Uterus (tissue), 3 donors: ENCODE results near the gene LOC128125822.
A peak's percentile ranks its signal among the peaks of the same experiment; 100 is the strongest.

Experiments used
- DNase-seq, 2 donors: peaks; one replicate each; pipeline ENCODE4 v3.0.0-alpha.2; 2019 to 2020
- H3K27ac ChIP-seq, 2 donors: fragments of 200-600 bp; sonication (generic); 1 replicate in 1 of 2; 2 replicates in 1 of 2; pipeline ENCODE4 v1.5.1; 2016 to 2018
- H3K27me3 ChIP-seq, 2 donors: fragments of 200-600 bp; sonication (generic); one replicate each; pipeline ENCODE4 v1.5.1; 2018 to 2019; ENCODE audit warnings: control low read depth in 1 of 2
- H3K36me3 ChIP-seq, 2 donors: fragments of 200-600 bp; sonication (generic); one replicate each; pipeline ENCODE4 v1.5.1; 2019; ENCODE audit warnings: control low read depth in 1 of 2
- H3K4me1 ChIP-seq, 2 donors: fragments of 200-600 bp; sonication (generic); one replicate each; pipeline ENCODE4 v1.5.1; 2018 to 2019; ENCODE audit warnings: control low read depth in 1 of 2
- H3K4me3 ChIP-seq, 2 donors: fragments of 200-600 bp; sonication (generic); 1 replicate in 1 of 2; 2 replicates in 1 of 2; pipeline ENCODE4 v1.5.1; 2018 to 2019; ENCODE audit warnings: mild to moderate bottlenecking in 1 of 2
- H3K9me3 ChIP-seq, 2 donors: fragments of 200-600 bp; sonication (generic); one replicate each; pipeline ENCODE4 v1.5.1; 2019; ENCODE audit warnings: control low read depth in 1 of 2
- POLR2A ChIP-seq, 2 donors: fragments of 450-650 bp; IDR thresholded peaks; one replicate each; pipeline ENCODE4 v1.6.1; 2016; ENCODE audit warnings: antibody characterized with exemption in 2 of 2, mild to moderate bottlenecking in 1 of 2, moderate library complexity in 1 of 2
- intact Hi-C: fragments of 100-400 bp; cut with DNase I; formaldehyde crosslinking; loops from one replicate; pipeline ENCODE4 v1.15.1; 2023; ENCODE audit warnings: low total_unique reads
- TF ChIP-seq, protein P1 (sequence below), 4 experiments: fragments of 200-600 bp in 2 of 4; fragments of 450-650 bp in 2 of 4; sonication (generic) in 2 of 4; IDR thresholded peaks; one replicate each; pipeline ENCODE4 v1.5.1; 2016 to 2019; ENCODE audit warnings: antibody characterized with exemption in 4 of 4, mild to moderate bottlenecking in 2 of 4, moderate library complexity in 1 of 4
- donor health status: DM: yes; HTN: yes; CAD: no.

LOC128125822 gene

DNA sequence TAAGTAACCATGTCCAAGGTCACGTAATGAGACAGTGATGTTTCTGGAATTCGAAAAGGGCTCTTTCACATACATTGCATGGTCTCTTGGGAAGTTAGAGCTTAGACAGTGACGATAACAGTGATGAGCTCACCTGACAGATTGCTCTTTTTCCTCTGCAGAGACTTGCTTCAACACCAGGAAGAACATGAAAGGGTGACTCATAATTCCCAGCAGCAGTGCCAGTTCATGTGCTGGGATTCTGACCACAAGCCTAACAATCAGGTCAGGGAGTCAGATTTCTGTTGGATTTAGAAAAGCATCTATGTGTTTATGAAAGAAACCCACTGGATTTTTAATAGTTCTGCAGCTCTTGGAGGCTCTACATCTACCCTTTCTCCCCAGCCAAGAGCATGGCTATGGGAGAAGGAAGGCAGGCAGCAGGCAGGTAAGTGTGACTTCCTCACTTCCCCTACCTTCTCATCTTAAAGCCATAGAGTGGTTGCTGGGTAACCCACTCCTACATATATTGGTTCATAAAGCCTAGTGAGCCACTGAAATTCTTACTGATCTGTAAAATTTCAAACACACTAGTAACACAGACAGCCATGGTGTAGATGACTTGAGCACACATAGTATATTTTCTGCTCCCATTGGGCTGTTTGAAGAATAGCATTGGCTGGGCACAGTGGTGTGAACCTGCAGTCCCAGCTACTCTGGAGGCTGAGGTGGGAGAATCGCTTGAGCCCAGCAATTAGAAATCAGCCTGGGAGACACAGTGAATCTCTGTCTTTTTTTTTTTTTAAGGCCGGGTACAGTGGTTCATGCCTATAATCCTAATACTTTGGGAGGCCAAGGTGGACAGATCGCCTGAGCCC, 44.4 kb upstream of the LOC128125822 start:
- Histone ChIP-seq H3K36me3 (no peaks in the 10 kb centered on the region), H3K9me3 (no peaks in the 10 kb centered on the region), H3K27me3 (no peaks in the 10 kb centered on the region), H3K27ac (peak overlapping the region in 1 of 2 donors; percentile 69), H3K4me1 (peaks cover 0 to 3% of the 10 kb centered on the region in 2 donors), H3K4me3 (no peak overlapping the region)
- no peak for TF ChIP-seq POLR2A (IDR thresholded peaks at IDR 0.05)
- TF ChIP-seq, protein P1, sequence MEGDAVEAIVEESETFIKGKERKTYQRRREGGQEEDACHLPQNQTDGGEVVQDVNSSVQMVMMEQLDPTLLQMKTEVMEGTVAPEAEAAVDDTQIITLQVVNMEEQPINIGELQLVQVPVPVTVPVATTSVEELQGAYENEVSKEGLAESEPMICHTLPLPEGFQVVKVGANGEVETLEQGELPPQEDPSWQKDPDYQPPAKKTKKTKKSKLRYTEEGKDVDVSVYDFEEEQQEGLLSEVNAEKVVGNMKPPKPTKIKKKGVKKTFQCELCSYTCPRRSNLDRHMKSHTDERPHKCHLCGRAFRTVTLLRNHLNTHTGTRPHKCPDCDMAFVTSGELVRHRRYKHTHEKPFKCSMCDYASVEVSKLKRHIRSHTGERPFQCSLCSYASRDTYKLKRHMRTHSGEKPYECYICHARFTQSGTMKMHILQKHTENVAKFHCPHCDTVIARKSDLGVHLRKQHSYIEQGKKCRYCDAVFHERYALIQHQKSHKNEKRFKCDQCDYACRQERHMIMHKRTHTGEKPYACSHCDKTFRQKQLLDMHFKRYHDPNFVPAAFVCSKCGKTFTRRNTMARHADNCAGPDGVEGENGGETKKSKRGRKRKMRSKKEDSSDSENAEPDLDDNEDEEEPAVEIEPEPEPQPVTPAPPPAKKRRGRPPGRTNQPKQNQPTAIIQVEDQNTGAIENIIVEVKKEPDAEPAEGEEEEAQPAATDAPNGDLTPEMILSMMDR (IDR thresholded peaks at IDR 0.05), result no peak
- intact Hi-C loops, result no loop called here
- peak; percentile 63 to 88 for DNase-seq

DNA sequence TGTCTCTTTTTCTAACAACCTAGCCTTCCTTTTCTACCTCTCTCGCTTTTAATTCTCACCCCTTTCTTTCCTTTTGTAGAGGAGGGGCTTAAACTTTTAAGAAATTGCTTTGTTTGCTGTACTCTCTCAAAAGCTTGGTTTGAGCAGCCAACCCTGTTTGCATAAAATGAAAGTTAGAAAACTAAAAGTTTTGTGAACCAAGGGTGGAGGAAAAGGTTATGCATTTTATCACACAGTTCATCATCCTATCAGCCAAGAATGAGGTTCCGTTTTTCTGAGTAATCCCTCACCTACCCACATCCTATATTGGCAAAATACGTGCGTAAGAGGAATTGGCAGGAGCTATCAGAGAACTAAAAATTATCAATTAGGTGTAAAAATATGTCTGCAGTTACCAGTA, 42.8 kb upstream of the LOC128125822 start:
- intact Hi-C loops, result no loop called here

DNA sequence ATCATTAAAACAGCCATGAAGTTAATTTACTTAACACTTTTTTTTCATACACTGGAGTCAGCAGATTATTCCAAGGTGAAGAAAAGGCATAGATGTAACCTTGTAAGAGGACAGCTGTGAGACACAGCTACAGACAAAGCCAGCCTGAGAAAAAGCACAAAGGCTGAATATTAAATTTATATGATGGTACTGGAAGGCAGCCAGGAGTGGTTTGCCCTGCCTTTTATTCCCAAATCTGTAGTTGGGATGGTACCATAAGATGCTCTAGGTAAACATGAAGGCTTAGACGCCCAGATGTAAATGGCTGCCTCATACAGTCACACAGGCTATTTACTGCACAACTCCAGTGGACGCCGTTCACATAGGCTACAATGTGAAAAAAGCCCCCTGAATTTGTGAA, 42.1 kb upstream of the LOC128125822 start:
- intact Hi-C loops, result no loop called here
- Histone ChIP-seq H3K4me1 (peaks cover 0 to 3% of the 10 kb centered on the region in 2 donors), H3K27ac (no peak overlapping the region), H3K4me3 (no peak overlapping the region), H3K9me3 (no peaks in the 10 kb centered on the region), H3K36me3 (no peaks in the 10 kb centered on the region), H3K27me3 (no peaks in the 10 kb centered on the region)
- TF ChIP-seq, protein P1 (IDR thresholded peaks at IDR 0.05), result no peak
- no peak for TF ChIP-seq POLR2A (IDR thresholded peaks at IDR 0.05)
- no peak for DNase-seq

More for the DNA sequence above, 42.8 kb upstream of the LOC128125822 start:
- no peaks in the 10 kb centered on the region for H3K36me3 ChIP-seq
- peaks cover 0 to 3% of the 10 kb centered on the region in 2 donors for H3K4me1 ChIP-seq
- no peak for TF ChIP-seq POLR2A (IDR thresholded peaks at IDR 0.05)
- TF ChIP-seq, protein P1 (IDR thresholded peaks at IDR 0.05), result no peak
- H3K27me3 ChIP-seq, result no peaks in the 10 kb centered on the region
- no peak for DNase-seq
- H3K9me3 ChIP-seq, result no peaks in the 10 kb centered on the region
- H3K4me3 ChIP-seq, result no peak overlapping the region
- no peak overlapping the region for H3K27ac ChIP-seq

DNA sequence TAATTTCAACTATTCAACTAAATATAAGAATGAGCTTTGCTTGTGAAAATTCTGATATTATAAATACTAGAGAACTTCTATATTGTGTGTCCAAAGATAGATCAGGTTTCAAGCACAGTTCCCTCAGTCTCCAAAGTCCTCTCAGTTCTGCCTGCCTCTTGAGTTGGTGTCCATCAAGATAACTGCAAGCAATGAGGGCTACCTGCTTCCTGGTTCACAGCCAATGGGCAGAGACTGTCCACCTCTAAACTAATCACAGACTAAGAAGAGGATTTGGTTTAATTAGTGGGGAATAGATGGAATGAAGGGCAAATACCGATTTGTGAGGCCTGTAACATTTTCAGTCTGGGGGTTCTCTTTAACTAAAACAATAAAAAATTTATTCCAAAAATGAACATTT, 41.3 kb upstream of the LOC128125822 start:
- Histone ChIP-seq H3K27me3 (no peaks in the 10 kb centered on the region), H3K4me3 (no peak overlapping the region), H3K27ac (no peak overlapping the region), H3K9me3 (no peaks in the 10 kb centered on the region), H3K4me1 (peaks cover 0 to 3% of the 10 kb centered on the region in 2 donors), H3K36me3 (no peaks in the 10 kb centered on the region)
- no peak for DNase-seq
- intact Hi-C loops, result no loop called here
- TF ChIP-seq, protein P1 (IDR thresholded peaks at IDR 0.05), result no peak
- TF ChIP-seq POLR2A (IDR thresholded peaks at IDR 0.05), result no peak

DNA sequence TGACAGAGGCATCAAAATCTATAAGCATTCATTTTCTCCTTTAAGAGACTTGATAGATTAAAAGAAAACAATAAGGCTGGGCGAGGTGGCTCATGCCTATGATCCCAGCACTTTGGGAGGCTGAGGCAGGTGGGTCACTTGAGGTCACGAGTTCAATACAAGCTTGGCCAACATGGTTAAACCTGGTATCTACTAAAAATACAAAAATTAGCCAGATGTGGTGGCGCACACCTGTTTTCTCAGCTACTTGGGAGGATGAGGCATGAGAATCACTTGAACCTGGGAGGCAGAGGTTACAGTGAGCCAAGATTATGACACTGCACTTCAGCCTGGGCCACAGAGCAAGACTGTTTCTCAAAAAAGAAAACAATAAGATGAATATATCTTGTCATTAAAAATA, 39.3 kb upstream of the LOC128125822 start:
- no peaks in the 10 kb centered on the region for H3K9me3 ChIP-seq
- TF ChIP-seq POLR2A (IDR thresholded peaks at IDR 0.05), result no peak
- TF ChIP-seq, protein P1 (IDR thresholded peaks at IDR 0.05), result no peak
- no peaks in the 10 kb centered on the region for H3K27me3 ChIP-seq
- peaks cover 0 to 2% of the 10 kb centered on the region in 2 donors for H3K4me1 ChIP-seq
- intact Hi-C loops, result no loop called here
- no peak overlapping the region for H3K4me3 ChIP-seq
- H3K36me3 ChIP-seq, result no peaks in the 10 kb centered on the region
- no peak for DNase-seq
- H3K27ac ChIP-seq, result no peak overlapping the region
